Endothelial cell of umbilical vein (primary cell): Measurements from ENCODE around the gene ARPC3.

ENCODE experiments used
- CTCF ChIP-seq, 2 donors: IDR thresholded peaks; 1 replicate in 1 of 2; 2 replicates in 1 of 2; pipeline ENCODE4 v1.5.1; 2011; ENCODE audit warnings: low read length in 2 of 2, mild to moderate bottlenecking in 2 of 2, moderate library complexity in 2 of 2, control low read depth in 1 of 2, inconsistent platforms in 1 of 2, low read depth in 1 of 2; ENCODE audit not compliant: insufficient read depth in 1 of 2; ENCODE audit errors: extremely low read depth in 1 of 2
- EZH2 ChIP-seq: IDR thresholded peaks from 2 replicates; pipeline ENCODE4 v1.6.1; 2012; ENCODE audit warnings: borderline replicate concordance, low read depth, mild to moderate bottlenecking, moderate library complexity, low read length, inconsistent platforms; ENCODE audit not compliant: severe bottlenecking
- POLR2A ChIP-seq: IDR thresholded peaks from 2 replicates; pipeline ENCODE4 v1.6.1; 2012; ENCODE audit warnings: low read depth, mild to moderate bottlenecking, control low read depth, low read length
- POLR2AphosphoS5 ChIP-seq: IDR thresholded peaks from 2 replicates; pipeline ENCODE4 v1.6.1; 2012; ENCODE audit warnings: low read depth, mild to moderate bottlenecking, control low read depth, low read length, moderate library complexity; ENCODE audit not compliant: insufficient read depth

- TF ChIP-seq EZH2 (no peak), CTCF (IDR thresholded peaks at IDR 0.05; ENCODE audit: extremely low read depth in 1 of 2, insufficient read depth in 1 of 2, low read depth in 1 of 2, low read length in 2 of 2) (no peak), POLR2AphosphoS5 (no peak), POLR2A (no peak)
These were observed 8.6 kb upstream of the ARPC3 start for GRCh38 chr12:110458756-110459155.
